Breast epithelium (tissue), 3 donors: ENCODE data around the gene DNTTIP2.

Experiments used
- POLR2A ChIP-seq: fragments of 450-650 bp; IDR thresholded peaks from one replicate; pipeline ENCODE4 v1.6.1; 2016; ENCODE audit warnings: antibody characterized with exemption, mild to moderate bottlenecking, moderate library complexity
- TF ChIP-seq, protein P1 (sequence below), 3 donors: fragments of 450-650 bp; IDR thresholded peaks; one replicate each; pipeline ENCODE4 v1.5.1; 2016 to 2017; ENCODE audit warnings: antibody characterized with exemption in 3 of 3, mild to moderate bottlenecking in 3 of 3, moderate library complexity in 3 of 3

DNA sequence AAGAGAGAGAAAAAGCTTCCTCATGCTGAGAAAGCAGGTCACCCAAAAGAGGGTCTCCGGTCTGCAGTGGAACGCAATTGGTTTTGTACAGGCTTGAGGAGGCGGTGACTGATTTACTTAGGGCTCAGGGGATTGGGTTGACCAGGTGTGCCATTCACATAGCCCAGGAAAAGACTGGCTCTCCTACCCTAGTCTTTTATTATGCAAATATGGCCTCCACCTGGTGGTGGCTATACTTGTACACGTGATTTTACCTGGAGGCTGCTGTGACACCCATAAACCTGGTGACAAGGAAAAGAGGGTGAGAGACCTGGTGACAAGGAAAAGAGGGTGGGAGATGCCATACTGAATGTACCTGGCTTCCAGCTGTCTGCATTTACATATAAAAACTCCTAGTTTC, 49.9 kb downstream of the DNTTIP2 start:
- no peak for TF ChIP-seq POLR2A
- TF ChIP-seq, protein P1, sequence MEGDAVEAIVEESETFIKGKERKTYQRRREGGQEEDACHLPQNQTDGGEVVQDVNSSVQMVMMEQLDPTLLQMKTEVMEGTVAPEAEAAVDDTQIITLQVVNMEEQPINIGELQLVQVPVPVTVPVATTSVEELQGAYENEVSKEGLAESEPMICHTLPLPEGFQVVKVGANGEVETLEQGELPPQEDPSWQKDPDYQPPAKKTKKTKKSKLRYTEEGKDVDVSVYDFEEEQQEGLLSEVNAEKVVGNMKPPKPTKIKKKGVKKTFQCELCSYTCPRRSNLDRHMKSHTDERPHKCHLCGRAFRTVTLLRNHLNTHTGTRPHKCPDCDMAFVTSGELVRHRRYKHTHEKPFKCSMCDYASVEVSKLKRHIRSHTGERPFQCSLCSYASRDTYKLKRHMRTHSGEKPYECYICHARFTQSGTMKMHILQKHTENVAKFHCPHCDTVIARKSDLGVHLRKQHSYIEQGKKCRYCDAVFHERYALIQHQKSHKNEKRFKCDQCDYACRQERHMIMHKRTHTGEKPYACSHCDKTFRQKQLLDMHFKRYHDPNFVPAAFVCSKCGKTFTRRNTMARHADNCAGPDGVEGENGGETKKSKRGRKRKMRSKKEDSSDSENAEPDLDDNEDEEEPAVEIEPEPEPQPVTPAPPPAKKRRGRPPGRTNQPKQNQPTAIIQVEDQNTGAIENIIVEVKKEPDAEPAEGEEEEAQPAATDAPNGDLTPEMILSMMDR (IDR thresholded peaks at IDR 0.05): no peak
